HG03520 (cell line): ENCODE measurements around the gene ARIH1.

Experiments
- ATAC-seq: cut with Tn5 transposase; IDR thresholded peaks from one replicate; pipeline ENCODE4 v1.9.1; 2021; ENCODE audit warnings: mild to moderate bottlenecking, moderate library complexity; ENCODE audit not compliant: unreplicated experiment

Gene ARIH1

DNA sequence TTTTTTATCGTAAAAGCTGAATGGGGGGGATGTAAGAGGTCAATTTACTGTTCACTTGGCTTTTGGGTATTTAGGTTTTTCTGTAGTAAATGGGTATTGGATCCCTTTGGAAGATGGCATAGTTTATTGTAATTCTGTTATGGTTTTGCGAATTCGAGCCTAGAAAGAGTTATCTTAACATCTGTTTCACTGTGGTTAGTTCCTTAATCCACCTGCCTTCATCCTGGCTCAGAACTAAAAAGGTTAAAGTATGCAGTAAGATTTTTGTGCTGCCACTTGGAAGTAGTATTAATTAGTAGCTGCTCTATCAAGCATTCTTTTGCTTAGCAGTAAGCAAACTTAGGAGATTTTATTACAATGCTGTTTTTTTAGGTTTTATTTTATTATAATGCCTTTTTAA, 62.4 kb downstream of the ARIH1 start:
- ATAC-seq: no peak

DNA sequence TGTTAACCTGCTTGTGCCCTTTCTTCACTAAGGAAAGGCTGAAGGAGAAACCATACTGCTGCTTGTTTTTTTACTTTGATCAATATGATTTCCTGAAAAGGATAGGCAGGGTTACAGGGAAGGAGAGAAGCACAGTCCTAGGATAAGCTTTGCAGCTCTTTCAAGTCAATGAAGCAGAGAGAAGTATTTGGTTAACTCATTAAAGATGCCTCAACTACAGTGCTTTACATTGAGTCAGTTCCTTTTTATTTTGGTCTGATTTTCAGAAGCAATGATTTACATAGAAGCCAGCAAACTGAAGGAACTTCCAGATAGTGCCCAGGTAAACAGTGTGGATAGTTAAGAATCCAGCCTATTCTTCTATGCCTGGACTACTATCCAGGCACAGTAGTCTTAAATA, 64.8 kb downstream of the ARIH1 start:
- ATAC-seq: no peak

DNA sequence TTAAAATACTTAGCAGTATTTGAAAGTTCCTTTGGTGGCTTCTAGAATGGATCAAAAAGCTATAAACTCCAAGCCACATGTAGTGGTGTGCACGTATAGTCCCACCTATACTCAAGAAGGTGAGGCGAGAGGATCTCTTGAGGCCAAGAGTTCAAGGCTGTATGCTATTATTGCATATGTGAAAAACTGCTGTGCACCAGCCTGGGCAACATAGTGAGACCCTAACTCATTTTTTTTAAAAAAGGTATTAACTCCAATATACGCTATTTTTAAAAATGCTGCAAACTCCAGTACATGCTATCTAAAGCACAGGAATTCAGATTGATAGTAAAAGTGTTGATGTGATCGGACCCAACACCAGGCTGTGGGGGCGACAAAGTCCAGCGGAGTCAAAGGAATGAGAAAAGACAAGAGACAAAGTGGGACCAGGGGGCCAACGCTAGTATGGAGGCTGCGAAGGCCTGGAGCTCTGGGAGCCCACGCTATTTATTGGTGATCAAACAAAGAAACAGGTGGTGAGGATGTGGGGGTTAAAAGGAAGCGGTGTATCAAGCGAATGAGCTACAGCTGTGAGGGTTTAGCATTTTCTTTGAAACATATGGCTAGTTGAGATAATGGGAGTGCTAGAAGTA, 66.6 kb downstream of the ARIH1 start:
- ATAC-seq: no peak

DNA sequence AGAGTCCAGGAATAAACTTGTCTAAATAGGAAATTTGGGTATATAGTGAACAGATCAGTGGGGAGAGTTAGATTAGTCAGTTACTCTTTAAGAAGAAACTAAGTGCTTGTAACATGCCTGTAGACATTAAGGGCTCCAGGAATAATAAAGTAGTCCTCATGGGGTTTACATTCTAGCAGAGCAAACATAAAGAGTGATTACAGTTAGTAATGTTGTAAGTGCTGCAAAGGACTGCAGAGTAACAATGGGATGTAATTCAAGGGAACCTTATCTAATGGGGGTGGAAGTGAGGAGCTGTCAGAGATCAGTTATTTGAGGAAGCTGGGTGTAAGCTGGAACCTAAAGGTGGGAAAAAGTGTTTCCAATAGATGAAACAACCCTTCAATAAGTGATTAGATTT, 67.5 kb downstream of the ARIH1 start:
- no peak for ATAC-seq

DNA sequence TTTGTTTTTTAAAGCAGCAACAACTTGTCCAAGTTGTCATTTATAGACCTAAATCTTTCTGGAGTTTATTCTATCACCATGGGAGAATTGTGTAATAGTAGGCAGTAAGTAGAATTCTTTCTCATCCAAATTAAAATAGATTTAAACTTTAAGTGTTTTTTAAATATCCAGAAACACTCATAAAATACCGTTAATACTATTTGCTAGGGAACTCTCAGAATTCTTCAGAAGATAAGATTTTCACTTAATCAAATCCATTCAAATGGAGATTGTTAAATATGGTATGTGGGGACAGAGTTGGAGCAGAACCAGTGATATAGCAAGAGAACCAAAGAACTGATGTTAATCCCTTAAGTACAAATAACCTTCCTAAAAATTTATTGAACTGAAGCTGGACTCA, 71.0 kb downstream of the ARIH1 start:
- ATAC-seq: no peak

DNA sequence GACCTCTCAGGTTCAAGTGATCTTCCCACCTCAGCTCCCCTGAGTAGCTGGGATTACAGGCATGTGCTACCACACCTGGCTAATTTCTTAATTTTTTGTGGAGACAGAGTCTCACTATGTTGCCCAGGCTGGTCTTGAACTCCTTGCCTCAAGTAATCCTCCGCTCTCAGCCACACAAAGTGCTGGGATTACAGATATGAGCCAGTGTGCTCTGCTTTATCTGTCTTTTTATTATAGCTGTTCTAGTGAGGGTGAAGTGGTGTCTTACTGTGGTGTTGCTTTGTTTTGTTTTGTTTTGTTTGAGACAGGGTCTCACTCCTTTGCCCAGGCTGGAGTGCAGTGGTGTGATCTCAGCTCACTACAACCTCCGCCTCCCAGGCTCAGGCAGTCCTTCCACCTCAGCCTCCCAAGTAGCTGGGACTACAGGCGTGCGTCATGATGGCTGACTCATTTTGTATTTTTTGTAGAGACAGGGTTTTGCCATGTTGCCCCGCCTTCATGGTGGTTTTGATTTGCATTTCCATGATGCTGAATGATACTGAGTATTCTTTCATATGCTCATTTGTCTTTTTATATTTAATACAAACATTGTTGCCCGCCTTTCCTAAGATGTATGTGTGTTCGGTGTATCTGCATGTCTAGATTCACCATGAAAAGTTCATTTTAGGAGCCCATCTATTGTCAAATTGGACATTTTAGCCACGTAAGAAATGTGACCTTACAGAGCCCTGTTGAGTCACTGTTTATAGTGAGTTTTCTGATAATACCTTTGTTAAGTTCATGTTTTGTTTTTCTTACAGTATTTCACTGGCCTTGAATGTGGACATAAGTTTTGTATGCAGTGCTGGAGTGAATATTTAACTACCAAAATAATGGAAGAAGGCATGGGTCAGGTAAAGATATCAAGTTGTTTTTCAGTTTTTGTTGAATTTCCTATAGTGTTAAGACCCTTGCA, 80.6 kb downstream of the ARIH1 start:
- ATAC-seq: no peak

DNA sequence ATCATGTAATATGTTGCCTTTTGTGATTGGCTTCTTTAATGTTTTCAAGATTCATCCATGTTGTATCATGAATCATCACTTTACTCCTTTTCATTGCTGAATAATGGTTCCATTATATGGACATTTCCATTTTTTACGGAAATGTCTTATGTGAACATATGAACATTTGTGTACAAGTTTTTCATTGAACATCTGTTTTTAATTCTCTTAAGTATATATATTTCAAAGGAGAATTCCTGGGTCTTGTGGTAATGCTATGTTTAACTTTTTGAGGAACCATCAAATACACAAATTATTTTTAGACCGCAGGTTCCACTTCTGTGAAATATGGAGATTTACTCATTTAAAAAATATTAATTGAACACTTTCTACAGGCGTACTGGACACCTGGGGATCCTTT, 85.7 kb downstream of the ARIH1 start:
- no peak for ATAC-seq

DNA sequence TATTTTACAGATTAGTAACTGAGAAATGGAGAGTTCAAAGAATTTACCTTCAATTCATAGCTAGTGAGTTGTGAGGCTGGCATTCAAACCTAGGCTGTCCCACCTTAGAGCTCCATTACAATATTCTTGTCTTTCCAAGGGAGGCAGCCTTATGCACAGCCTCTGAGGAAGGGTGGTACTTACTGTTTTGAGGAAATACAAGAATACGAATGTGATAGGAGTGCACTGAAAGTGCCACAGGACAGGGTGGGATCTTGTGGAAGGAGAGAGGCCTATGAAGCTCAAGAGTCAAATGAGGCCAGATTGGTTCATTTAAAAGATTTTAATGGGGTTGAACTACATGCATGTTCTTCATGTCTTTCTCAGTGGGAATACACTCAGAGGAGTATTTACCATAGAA, 86.3 kb downstream of the ARIH1 start:
- ATAC-seq: no peak

DNA sequence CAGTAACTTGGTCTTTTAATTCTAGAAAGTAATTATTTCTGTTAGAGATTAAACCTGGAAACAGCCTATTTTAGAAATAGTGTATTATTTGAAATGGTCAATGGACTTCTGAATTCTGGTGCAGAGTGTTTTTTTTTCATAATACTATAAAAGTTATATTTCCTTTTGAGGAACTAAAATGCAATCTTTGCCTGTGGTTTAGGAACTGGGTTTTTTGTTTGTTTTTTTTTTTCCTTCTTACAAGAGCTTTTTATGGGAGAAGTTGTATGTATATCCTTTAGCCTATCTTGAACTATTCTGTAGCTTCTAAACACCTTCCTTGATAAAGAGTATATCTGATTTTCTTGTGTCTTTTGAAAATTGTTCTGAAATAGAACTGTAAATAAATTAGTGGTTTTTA, 88.3 kb downstream of the ARIH1 start:
- no peak for ATAC-seq

DNA sequence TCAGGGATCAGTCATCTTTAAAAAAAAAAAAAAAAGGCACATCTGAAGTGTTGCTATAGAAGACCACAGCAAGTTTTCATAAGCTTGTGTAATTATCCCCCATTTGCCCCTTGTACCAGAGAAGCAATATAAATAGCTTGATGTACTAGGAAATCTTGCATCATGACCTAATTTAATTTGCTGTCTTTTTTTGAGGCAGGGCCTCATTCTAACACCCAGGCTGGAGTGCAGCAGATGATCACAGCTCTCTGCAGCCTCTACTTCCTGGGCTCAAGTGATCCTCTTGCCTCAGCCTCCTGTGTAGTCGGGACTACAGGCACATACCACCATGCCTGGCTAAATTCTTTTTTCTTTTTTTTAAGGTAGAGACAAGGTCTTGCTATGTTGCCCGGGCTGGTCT, 88.7 kb downstream of the ARIH1 start:
- ATAC-seq: no peak

DNA sequence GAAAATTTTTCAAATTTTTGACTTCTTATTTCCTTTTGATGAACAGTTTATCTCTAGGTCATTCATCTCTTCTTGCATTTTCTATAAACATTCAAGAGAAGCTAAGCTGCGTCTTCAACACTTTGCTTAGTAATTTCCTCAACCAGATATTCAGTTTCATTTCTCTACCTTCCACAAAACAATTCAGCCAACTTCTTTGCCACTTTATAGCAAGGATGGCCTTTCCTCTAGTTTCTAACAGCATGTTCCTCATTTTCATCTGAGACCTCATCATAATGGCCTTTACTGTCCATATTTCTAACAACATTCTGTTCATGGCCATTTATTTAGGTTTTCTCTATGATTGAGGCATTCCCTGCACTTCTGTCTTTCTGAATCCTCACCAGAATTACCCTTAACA, 90.0 kb downstream of the ARIH1 start:
- no peak for ATAC-seq

DNA sequence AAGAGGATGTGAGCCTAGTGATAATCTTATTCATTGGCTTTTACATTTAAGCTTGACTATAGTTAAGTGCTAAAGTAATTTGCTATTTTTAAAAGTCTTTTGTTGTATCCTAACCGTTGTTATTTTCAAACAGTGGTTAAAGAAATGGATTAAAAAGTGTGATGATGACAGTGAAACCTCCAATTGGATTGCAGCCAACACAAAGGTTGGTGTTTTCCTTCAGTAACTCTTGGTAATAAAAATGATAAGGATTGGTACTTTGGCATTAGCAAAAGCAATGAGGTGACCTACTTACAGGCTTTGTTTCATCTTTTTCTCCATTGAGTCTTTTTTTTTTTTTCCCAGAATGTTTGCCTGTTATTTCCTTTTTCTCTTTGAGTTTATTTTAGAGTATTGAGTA, 92.8 kb downstream of the ARIH1 start:
- no peak for ATAC-seq

DNA sequence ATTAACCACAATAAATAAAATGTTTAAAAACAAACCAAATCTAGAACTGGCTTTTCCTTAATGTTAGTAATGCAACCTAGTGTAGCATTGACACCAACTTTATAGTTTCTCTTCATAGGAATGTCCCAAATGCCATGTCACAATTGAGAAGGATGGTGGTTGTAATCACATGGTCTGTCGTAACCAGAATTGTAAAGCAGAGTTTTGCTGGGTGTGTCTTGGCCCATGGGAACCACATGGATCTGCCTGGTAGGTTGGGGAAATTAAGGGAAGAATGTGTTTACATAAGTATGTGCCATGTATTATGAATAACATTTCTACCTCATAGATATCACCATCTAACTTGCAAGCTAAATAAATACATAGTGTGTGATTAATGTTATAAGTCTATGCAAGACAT, 95.9 kb downstream of the ARIH1 start:
- ATAC-seq: no peak

DNA sequence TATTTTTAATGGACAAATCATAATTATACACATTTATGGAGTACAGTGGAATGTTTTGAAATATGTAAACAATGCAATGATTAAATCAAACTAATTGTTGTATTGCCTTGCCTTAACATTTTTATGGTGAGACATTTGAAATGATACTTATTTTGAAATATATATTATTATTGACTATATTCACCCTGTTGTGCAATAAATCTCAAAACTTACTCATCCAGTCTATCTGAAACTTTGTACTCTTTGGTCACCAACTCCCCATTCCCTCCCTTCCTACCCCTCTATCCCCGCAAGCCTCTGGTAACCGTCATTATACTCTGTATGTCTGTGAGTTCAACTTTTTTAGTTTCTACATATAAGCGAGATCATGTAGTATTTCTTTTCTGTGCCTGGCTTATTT, 105.7 kb downstream of the ARIH1 start:
- no peak for ATAC-seq

DNA sequence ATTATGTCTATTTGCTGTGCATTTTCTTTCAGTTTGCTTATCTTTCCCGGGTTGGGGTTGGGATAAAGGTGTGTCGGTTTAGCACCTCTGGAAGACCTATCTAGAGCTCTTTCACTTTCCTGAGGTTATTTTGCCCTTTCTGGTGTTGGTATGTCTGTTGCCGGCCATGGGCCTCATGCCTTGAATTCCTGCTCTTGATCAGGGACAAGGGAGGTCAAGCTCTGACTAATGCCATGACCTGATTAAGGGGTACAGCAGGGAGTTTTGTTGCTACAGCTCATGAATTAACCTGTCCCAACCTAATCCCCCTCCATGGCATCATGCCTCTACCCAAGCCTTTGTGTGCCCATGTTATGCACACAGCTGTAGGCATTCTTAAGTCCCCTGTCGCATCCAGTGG, 109.9 kb downstream of the ARIH1 start:
- no peak for ATAC-seq

DNA sequence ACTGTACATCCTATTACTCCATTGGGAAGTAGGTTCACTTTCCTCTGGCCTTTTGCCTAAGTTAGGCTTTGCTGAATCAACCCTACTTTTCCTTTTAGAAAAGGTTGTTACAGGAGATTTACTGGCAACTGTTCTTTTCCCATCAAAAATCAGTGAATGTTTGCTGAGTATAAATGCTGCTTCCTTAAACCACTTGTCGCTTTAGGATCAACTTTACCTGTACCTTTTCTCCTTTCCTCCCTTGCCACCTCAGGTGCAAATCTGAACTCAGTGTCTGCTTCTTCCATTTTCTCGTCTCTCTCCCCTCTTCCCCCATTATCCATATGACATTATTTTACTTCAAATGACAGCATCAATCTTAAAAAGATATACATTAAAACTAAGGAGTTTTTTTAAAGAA, 110.9 kb downstream of the ARIH1 start:
- no peak for ATAC-seq

DNA sequence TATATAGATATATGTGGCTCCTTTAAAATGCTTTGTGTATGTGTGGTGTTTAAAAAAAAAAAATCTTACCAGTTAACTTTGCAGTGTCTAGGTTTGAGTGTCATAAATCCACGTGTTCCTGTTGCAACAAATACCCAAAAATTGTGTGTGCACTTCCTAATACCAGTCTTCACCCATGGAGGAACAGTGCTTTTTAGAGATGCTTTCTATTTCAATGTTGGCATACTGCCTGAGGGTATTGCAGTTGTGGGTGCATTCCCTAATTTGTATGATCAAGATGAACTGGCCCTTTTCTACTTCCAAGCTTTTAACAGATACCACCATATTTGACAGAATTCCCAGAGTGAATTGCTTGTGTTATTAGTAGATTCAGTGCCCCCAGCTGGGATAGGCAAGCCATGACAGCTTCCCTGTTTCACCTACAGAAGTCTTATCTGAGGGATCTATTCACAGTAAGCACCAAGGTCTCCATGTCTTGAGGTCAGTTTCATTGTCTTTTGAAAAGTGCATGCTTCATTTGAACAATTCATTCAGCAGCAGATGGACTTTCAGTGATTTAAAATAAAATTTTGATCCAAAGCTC, 111.4 kb downstream of the ARIH1 start:
- ATAC-seq: no peak

DNA sequence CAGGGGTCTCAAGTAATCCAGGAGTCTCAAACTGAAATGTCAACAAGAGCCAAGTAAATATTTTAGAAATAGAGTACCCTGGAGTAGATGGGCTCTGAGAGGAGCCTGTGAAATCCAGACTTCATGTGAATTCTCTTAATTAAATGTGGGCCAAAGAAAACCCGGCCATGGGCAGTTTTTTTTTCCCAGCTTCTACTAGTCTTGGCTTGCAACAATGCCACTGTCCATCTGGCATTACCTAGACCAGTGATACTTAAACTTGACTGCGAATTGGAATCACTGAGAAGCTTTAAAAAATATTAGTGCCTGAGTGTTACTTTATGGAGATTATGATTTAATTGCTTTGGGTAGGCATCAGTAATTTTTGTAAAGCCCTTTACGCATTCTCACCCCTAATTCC, 114.0 kb downstream of the ARIH1 start:
- no peak for ATAC-seq

DNA sequence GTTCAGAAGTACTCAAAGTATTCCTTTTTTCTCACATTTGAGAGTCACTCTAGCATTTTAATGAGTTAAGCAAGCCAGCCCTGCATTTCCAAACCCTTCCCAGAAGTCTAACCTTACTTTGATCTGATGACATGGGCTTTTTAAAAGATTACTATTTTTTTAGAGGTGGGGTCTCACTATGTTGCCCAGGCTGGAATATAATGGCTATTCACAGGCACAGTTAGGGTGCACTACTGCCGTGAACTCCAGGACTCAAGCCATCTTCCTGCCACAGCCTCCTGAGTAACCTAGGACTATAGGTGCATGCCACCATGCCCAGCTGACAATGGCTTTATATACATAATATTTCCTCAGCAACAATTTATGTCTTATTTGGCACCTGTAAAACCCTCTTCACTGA, 116.3 kb downstream of the ARIH1 start:
- no peak for ATAC-seq

DNA sequence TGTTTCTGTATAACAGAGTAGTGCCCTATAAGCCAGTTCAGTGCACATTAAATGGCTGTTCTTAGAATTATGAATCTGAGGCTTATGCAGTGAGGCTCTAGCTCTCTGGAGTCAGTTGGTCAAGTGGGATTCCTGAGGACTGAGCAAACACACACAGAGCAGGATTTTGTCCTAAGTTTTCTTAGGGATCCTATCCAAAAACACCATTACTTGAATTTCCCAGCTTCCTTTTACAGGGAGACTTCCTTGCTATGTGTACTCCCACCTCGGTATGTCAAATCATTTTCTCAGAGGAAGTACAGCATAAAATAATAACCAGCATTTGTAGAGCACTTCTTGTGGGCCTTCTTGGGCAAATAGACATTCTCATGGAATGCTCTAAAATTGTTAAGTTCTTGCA, 117.2 kb downstream of the ARIH1 start:
- no peak for ATAC-seq

DNA sequence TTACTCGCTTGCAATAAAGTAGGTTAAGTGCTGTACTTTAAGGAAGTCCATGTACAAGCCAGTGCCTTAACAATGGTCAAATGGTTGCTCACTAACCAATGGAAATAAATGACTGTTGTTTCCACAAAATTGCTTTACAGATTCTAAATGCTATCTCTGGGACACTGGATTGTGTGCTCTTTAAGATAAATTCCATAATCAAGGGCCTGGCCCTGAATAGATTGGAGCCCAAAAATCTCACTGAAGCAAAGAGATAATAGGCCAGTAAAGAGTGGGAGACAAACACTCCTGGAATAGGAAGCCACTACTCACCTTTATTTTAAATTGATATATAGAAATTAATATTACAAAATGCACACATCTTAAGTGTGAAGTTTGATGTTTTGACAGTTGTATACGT, 118.0 kb downstream of the ARIH1 start:
- no peak for ATAC-seq

DNA sequence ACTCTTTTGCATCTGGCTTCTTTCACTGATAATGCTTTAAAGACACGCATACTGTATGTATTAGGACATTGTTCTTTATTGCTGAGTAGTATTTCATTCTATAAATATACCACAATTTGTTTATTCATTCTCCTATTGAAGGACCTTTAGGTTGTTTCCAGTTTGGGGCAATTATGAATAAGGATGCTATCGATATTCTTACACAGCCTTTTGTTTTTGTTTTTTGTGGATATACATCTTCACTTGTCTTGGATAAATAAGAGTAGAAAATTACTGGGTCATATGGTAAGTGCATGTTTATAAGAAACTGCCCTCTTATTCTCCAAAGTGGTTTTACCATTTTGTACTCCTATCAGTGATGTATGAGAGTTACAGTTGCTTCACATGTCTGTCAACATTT, 118.5 kb downstream of the ARIH1 start:
- ATAC-seq: no peak
